ENCODE measurements around the gene TSC2.

DNA sequence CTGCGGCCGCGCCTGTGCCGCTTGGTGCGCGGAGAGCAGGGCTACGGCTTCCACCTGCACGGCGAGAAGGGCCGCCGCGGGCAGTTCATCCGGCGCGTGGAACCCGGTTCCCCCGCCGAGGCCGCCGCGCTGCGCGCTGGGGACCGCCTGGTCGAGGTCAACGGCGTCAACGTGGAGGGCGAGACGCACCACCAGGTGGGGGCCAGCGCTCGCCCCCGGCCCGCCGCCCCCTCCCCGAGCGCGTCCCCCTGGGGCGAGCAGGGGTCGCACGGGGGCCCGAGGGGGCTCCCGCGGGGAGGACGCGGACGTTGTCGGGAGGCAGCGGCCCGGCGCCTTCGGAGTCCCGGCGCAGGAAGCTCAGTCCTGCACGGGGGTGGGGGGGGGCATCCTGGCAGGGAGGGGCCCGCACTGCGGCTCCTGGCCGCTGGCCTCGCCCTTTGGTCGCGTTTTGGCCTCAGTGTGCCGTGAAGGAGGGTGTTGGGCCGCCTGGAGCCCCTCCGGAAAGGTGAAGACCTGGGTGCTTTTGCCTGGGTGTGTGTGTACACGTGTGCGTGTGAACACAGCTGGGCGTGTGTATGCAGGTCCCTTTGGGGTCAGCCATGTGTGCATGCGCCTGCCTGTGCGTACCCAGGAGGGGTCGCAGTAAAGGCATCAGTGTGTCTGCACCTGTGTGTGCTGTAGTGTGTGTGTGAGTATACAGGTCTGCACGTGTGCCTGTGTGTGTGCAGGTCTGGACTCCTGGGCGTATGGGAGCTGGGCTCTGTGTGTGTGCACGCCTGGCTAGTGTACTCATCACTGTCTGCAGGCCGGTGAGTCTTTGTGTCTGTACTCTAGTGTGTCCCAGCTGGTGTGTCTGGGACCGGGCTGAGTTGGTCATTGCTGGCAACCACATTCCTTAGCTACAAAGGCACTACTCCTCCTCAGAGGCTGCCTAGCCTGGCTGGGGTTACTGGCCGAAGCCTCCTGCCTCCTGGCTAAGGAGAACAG is 20.5 kb upstream of the TSC2 start:
- TF ChIP-seq, protein P1, sequence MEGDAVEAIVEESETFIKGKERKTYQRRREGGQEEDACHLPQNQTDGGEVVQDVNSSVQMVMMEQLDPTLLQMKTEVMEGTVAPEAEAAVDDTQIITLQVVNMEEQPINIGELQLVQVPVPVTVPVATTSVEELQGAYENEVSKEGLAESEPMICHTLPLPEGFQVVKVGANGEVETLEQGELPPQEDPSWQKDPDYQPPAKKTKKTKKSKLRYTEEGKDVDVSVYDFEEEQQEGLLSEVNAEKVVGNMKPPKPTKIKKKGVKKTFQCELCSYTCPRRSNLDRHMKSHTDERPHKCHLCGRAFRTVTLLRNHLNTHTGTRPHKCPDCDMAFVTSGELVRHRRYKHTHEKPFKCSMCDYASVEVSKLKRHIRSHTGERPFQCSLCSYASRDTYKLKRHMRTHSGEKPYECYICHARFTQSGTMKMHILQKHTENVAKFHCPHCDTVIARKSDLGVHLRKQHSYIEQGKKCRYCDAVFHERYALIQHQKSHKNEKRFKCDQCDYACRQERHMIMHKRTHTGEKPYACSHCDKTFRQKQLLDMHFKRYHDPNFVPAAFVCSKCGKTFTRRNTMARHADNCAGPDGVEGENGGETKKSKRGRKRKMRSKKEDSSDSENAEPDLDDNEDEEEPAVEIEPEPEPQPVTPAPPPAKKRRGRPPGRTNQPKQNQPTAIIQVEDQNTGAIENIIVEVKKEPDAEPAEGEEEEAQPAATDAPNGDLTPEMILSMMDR (IDR thresholded peaks at IDR 0.05), result no peak
- no peak for TF ChIP-seq POLR2AphosphoS5 (IDR thresholded peaks at IDR 0.05)
